ENCODE measurements around the gene ASCC3.

Gene ASCC3

DNA sequence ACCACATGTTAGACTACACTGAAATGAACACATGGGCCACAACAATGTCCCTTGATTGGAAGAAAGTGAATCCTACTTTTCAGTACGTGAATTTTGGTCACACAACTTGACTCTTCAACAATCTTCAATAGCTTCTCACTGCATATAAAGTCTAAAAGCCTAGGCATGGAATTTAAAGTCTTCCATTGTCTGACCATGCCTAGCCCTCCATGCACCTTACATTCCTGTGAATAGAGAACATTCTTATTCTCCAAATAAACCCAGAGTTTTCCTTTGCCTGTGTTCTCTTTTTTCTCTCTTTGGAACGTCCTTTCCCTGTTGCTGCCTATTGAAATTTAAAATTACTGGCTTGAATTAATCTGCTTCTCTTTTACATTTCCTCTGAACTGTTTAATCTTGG, 207.5 kb downstream of the ASCC3 start:
- Mint-ChIP-seq H3K4me1 (no peaks in the 10 kb centered on the region), H3K36me3 (ENCODE audit: low read depth) (peaks cover 18% of the 10 kb centered on the region), H3K9me3 (peaks cover 6% of the 10 kb centered on the region), H3K27me3 (ENCODE audit: low read depth, poor library complexity) (no peaks in the 10 kb centered on the region), H3K27ac (no peak overlapping the region), H3K4me3 (no peak overlapping the region)
- TF ChIP-seq, protein P1, sequence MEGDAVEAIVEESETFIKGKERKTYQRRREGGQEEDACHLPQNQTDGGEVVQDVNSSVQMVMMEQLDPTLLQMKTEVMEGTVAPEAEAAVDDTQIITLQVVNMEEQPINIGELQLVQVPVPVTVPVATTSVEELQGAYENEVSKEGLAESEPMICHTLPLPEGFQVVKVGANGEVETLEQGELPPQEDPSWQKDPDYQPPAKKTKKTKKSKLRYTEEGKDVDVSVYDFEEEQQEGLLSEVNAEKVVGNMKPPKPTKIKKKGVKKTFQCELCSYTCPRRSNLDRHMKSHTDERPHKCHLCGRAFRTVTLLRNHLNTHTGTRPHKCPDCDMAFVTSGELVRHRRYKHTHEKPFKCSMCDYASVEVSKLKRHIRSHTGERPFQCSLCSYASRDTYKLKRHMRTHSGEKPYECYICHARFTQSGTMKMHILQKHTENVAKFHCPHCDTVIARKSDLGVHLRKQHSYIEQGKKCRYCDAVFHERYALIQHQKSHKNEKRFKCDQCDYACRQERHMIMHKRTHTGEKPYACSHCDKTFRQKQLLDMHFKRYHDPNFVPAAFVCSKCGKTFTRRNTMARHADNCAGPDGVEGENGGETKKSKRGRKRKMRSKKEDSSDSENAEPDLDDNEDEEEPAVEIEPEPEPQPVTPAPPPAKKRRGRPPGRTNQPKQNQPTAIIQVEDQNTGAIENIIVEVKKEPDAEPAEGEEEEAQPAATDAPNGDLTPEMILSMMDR (IDR thresholded peaks at IDR 0.05) = no peak
- no peak for DNase-seq

GRCh38 chr6:100671740-100672139, 209.4 kb downstream of the ASCC3 start:
- H3K27me3 Mint-ChIP-seq (ENCODE audit: low read depth, poor library complexity) = no peaks in the 10 kb centered on the region
- no peaks in the 10 kb centered on the region for H3K4me1 Mint-ChIP-seq

DNA sequence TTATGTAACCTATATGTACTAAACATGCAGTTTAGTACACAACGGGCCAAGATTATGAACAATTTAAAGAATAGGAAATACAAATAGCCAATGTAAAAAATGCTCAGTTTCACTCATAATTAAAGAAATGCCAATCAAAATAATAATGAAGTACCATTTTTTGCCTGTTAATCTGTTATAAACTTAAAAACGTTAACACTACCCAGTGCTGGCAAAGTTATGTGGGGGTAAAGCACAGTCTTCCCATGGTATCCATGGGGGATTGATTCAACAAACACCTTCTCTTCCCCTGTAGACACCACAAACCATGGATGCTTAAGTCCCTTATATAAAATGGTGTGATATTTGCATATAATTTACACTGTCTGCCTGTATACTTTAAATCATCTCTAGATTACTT, 211.1 kb downstream of the ASCC3 start:
- H3K4me3 Mint-ChIP-seq = no peak overlapping the region
- H3K4me1 Mint-ChIP-seq = no peaks in the 10 kb centered on the region
- no peak overlapping the region for H3K27ac Mint-ChIP-seq
- TF ChIP-seq, protein P1 (IDR thresholded peaks at IDR 0.05) = no peak
- DNase-seq = no peak
- peaks cover 6% of the 10 kb centered on the region for H3K9me3 Mint-ChIP-seq
- H3K27me3 Mint-ChIP-seq (ENCODE audit: low read depth, poor library complexity) = no peaks in the 10 kb centered on the region
- H3K36me3 Mint-ChIP-seq (ENCODE audit: low read depth) = peaks cover 18% of the 10 kb centered on the region

More at GRCh38 chr6:100671740-100672139, 209.4 kb downstream of the ASCC3 start:
- Mint-ChIP-seq H3K27ac (no peak overlapping the region), H3K4me3 (no peak overlapping the region), H3K36me3 (ENCODE audit: low read depth) (peaks cover 18% of the 10 kb centered on the region), H3K9me3 (peaks cover 6% of the 10 kb centered on the region)
- no peak for DNase-seq
- TF ChIP-seq, protein P1 (IDR thresholded peaks at IDR 0.05) = no peak

GRCh38 chr6:100665041-100665380, 216.1 kb downstream of the ASCC3 start:
- DNase-seq = no peak
- H3K27ac Mint-ChIP-seq = no peak overlapping the region
- peaks cover 4% of the 10 kb centered on the region for H3K36me3 Mint-ChIP-seq (ENCODE audit: low read depth)
- TF ChIP-seq, protein P1 (IDR thresholded peaks at IDR 0.05) = no peak
- no peaks in the 10 kb centered on the region for H3K27me3 Mint-ChIP-seq (ENCODE audit: low read depth, poor library complexity)
- H3K4me3 Mint-ChIP-seq = no peak overlapping the region
- no peaks in the 10 kb centered on the region for H3K4me1 Mint-ChIP-seq
- H3K9me3 Mint-ChIP-seq = no peaks in the 10 kb centered on the region

DNA sequence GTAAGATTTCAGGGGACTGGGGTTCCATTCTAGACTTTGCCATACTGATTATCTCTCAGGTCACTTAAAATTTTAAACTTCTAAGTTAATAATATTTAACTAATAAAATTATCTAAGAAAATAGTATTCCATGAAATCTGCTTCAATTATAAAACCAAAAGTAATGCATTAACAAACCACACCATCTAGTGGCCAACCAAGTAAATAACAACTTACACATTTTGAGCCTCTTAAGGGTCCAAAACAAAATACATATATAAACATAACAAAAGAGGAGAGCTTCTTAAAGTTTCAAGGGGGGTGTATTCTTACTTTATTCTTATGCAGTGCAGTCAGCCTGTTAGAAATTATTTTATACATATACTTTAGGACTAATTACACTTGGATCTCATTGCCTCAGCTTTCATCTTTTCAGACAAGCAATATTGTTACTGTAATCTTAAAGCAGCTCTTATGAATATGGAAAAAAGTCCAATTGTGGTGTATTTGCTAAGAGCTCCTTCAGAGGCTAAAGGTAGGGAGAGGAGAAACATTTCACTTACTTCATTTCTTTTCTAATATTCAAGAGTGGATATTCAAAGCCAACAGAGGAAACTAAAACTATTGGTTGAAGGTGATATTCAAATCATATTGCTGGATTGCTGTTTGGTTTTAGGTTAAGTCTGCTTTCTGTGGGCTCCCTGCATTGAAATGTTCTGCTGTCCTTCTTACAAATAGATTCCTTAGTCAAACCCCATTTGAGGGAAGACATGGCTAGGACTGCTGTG, 216.7 kb downstream of the ASCC3 start:
- Mint-ChIP-seq H3K27ac (no peak overlapping the region), H3K27me3 (ENCODE audit: low read depth, poor library complexity) (no peaks in the 10 kb centered on the region), H3K9me3 (no peaks in the 10 kb centered on the region), H3K4me1 (no peaks in the 10 kb centered on the region), H3K36me3 (ENCODE audit: low read depth) (no peaks in the 10 kb centered on the region), H3K4me3 (no peak overlapping the region)
- DNase-seq = no peak
- TF ChIP-seq, protein P1 (IDR thresholded peaks at IDR 0.05) = peak; percentile 77

GRCh38 chr6:100663219-100663863, 217.8 kb downstream of the ASCC3 start:
- Mint-ChIP-seq H3K27ac (no peak overlapping the region), H3K9me3 (no peaks in the 10 kb centered on the region), H3K4me3 (no peak overlapping the region), H3K27me3 (ENCODE audit: low read depth, poor library complexity) (no peaks in the 10 kb centered on the region), H3K4me1 (no peaks in the 10 kb centered on the region), H3K36me3 (ENCODE audit: low read depth) (no peaks in the 10 kb centered on the region)
- TF ChIP-seq, protein P1 (IDR thresholded peaks at IDR 0.05) = no peak
- DNase-seq = no peak
